ENCODE data around the gene KDM3A.
"Not testable (repeated sequence)": the region's sequence is repeated elsewhere in the genome, so short reads cannot be mapped to it uniquely, and the experiment has no call there.

The KDM3A gene

DNA sequence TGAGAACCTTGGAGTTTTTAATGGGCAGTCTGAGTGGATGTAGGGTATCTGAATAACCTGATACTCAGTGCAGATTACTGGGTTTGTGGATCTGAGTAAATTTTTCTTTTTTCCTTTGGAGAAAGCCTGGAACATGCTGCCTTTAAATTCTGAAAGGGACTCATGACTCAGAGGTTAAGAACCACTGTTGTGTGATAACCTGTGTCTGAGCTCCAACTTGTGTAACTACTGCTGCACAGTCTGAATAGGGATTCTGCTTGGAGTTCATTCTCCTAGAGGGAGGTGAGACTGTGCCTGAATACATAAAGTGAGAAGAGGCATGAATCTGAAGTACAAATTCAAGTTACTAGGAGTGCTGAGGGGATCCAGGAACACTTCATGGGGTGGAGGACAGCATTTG, 36.2 kb downstream of the KDM3A start:
- no peak for DNase-seq

DNA sequence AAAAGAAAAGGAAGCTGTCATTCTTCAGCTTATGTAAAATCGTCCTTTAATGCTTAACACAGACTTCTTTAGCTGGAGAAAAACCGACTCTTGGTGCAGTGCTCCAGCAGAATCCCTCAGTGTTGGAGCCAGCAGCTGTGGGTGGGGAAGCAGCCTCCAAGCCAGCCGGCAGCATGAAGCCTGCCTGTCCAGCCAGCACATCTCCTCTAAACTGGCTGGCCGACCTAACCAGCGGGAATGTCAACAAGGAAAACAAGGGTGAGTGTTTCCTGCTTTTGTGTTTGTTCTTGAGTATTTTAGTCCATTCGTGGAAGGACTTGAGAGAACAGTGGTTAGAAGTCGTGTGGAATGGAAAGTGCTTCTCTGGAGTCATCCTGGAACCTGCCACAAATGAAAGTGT, 38.9 kb downstream of the KDM3A start:
- no peak for DNase-seq

DNA sequence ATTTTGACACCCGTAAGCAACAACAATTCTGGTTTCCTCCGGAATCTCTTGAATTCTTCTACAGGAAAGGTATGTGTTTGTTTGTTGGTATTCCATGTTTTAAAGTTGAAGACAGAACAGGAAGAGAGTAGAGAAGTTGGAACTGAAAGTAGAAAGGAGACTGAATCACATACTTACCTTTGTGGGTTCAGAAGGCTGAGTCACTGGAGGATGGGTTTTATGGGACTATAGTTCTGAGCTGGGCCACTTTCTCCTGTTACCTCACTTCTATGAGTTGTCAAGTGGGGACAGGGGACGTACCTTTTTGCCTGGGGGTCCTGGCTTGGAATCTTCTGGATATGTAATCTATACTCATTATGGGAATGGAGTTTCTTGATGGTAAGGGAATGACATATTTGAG, 40.9 kb downstream of the KDM3A start:
- peak; percentile 21 for DNase-seq

DNA sequence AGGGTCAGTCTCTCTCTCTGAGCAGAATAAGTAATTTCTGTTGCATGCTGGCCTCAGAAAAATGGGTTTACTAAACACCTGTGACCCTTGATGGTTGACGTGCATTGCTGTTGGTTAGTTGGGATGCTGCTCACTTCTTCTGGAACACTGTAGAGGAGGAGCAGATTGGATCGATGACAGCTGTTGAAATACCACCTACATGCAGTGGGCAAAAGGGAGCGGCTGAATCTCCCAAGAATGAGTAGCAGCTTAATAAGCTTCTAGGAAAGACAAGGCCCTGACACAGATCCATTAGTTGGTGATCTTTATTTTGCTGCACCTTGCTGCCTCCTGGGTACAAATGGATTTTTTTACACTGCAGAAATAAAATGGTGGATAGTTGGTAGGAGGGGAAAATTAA, 43.2 kb downstream of the KDM3A start:
- no peak for DNase-seq

DNA sequence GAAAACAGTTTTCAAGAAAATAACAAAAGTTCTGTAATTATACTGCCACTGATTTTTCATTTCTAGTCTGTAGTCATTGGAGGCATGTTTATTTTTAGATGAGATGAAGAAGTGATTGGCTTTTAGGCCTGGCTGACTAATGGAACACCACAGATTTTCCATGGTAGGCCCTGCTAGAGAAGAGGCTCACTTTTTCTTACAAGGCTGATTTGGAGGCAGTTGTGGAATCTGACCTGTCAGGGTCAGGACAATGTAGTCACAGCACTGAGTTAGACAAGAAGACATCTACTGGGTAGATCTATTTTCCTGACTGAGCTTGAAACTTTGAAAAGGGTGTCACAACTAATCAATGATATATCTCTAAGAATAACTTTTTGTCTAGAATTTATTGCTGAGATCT, 43.9 kb downstream of the KDM3A start:
- no peak for DNase-seq

DNA sequence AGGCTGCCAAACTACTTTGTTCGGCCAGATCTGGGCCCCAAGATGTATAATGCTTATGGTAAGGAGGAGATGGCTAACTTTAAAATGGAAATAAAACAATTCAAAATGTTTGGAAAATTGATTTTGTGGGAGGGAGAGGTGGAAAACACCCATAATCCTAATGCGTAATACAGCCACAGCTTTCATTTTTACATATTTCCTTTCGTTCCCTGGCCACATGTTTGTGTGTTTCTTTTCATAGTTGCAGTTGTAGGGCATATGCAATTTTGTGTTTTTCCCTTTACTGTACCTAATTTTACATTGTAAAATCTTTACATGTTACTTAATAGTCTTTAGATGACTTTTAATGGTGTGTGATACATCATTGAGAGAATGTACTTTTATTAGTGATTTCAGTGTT, 44.6 kb downstream of the KDM3A start:
- DNase-seq = no peak

DNA sequence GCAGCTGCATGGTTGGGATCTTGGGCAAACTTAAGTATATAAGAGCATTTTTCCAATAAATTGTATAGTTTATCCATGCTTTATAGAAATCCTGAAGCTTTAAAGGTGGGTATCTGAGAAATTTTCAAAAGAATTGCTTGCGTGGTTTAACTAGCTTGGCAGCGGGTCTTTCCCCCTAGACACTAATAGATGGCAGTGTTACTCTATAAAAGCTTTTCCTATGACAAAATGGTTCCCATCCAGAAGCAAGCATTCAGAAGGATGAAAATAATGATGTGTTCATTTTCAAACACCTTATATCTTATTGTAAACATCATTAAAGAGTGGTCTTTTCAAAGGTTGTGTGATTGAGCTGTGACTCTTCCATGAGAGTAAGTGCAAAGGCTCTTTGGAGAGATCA, 45.9 kb downstream of the KDM3A start:
- DNase-seq = no peak

DNA sequence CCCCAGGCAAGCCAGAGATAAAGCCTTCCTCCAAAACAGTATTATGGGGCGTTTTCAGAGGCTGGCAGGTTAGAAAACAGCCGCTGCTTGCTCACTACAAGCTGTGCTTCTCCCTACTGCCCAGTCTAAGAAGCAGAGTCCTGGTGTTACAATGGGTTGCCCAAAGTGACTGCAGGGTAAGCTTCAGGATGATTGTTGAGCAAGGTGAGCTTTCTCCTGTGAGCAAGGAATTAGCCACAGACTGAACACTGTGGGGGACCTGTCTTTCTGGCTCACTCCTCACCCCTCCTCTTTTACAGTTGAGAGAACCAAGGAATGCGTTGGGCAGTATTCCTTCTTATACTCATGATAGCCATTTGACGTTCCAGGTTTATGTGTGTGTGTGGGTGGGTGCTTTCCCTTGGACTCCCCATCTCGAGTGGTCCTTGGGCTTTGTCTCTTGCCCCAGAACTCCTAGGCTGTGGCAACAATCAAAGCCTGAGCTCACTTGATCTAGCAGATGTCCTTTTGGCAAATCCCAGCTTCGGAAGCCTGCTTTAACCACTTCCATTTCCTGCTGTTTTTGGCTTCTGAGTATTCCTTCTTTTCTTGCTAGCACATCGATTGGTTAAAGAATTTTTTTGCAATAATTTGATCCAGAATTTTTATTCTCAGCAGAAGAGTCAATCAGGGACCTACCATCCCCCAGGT, 47.5 kb downstream of the KDM3A start:
- DNase-seq = no peak

DNA sequence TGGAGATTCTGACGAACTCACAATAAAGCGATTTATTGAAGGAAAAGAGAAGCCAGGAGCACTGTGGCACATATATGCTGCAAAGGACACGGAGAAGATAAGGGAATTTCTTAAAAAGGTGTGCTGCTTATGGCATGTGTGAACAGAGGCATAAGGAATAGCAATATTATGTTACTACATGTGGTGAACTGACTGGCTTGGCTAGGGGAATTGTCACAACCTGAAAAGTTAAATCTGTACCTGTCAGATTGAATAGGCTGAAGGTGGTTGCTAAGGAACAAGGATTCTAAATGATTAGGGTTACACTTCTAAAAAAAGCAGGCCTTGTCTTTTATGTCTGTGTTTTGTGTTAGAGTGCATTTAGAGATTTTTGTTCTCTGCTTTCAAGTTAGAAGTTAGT, 48.4 kb downstream of the KDM3A start:
- no peak for DNase-seq

DNA sequence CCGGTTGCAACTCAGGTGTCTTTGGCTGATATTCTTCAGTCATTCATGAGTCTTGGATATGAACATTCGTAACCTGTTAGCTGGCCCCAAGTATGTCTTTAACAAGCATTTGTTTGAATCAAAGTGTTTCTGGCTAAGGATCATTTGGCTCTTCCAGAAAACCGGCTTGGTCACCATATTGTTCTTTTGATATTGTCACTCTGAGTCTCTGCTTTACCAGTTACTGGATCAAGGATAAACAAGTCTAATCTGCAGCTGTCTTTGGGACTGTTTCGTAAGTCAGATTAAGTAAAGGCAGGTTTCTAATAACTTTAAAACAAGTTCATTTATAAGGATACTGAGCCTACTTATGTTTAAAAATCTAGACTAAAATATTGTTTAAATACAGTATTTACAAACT, 49.1 kb downstream of the KDM3A start:
- no peak for DNase-seq

DNA sequence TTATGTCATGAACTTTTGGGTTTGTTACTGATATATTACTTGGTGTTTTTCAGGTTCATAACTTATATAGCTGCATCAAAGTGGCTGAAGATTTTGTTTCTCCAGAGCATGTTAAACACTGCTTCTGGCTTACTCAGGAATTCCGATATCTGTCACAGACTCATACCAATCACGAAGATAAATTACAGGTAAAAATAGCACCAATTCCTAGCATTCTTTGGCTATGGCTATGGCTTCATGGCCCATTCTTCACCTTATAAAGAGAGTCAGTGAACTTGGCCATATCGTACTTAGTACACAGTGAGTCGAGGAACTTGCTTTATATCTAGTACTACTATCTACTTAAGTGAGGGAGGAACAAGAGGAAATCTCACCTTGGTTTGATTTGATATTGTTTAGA, 49.9 kb downstream of the KDM3A start:
- no peak for DNase-seq

DNA sequence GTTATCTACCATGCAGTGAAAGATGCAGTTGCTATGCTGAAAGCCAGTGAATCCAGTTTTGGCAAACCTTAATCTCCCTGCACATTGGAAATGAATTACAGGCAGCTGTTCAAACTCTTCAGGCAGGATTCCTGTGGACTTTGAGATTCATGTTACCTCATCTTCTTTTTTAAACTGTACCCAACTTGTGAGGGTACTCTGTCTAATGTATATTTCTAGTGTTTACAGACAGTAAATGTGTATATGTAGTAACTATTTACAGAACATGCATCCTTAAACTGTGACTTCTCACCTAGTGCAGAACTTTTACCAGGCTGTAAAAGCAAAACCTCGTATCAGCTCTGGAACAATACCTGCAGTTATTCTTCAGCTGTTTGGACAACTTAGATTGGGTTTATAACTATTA, 50.9 kb downstream of the KDM3A start:
- no peak for DNase-seq

DNA sequence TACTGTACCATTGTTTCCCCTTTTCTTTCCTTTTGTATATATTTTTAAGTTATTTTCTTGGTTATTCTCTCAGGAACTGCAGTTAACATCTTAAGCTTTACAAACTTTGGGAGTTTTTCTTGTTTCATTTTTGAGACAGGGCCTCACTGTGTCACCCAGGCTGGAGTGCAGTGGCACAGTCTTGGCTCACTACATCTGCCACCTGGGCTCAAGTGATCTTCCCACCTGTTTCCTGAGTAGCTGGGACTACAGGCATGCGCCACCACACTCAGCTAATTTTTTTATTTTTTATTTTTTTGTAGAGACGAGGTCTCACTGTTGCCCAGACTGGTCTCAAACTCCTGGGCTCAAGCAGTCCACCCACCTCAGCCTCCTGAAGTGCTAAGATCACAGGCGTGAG, 55.2 kb downstream of the KDM3A start:
- DNase-seq = not testable (repeated sequence)

DNA sequence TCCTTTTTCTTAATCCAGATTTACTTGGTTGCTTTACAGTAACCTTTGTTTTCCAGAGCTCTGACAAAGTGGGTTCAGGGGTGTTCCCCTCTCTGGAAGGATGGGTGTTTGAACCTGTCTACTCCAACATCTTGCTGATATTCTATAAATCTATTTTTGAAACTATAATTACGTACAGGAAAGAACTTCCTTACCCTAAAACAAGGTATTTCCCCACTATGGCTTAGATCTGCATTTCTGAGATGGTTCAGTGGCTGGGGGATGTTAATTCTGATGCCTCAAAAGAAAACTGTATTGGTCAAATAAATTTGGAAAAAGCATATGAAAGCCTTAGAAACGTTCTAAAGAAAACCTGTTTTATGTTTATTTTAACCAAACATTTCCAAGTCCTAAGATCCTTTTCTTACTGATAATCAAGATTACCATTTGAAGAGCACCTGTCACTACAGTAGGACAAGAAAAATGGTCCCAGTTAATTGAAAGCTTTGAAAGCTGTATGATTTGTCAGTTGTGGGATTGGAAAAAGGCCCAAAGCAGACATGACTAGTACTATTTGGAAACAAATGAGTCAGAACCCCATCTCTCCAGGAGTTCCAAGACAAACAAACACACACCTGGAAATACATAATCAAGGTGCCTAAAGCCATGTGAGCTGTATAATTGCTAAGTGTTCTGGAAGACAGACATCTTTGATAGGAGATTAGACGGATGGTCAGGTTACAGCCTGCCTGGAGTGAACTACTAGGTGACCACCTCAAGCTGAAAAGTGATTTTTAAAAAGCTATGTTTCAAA, 57.5 kb downstream of the KDM3A start:
- DNase-seq = no peak

DNA sequence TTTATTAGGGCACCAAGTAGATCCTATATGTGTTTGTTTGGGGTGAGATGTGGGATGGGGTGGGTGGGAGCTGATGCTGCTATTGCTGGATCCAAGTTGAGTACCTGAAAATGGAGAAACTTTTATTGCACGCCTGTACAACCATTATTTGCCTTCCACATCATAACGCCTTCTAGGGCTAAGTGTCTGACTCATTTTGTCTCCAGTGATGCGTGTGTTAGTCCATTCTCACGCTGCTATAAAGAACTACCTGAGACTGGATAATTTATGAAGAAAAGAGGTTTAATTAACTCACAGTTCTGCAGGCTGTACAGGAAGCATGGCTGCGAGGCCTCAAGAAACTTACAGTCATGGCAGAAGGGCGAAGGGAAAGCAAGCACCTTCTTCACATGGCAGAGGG, 58.2 kb downstream of the KDM3A start:
- no peak for DNase-seq

DNA sequence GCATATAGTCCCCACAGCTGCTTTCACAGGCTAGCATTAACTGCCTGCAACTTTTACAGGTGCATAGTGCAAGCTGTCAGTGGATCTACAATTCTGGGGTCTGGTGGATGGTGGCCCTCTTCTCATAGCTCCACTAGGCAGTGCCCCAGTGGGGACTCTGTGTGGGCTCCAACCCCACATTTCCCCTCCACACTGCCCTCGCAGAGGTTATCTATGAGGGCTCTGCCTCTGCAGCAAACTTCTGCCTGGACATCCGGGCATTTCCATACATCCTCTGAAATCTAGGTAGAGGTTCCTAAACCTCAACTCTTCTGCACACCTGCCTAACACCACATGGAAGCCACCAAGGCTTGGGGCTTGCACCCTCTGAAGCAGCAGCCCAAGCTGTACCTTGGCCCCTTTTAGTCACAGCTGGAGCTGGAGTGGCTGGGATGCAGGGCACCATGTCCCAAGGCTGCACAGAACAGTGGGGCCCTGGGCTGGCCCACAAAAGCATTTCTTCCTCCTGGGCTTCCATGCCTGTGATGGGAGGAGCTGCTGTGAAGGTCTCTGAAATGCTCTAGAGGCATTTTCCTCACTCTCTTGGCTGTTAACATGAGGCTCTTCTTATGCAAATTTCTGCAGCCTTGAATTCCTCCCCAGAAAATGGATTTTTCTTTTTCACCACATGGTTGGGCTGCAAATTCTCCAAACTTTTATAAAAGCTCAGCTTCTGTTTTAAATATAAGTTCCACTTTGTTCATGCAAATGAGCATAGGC, 59.3 kb downstream of the KDM3A start:
- no peak for DNase-seq

DNA sequence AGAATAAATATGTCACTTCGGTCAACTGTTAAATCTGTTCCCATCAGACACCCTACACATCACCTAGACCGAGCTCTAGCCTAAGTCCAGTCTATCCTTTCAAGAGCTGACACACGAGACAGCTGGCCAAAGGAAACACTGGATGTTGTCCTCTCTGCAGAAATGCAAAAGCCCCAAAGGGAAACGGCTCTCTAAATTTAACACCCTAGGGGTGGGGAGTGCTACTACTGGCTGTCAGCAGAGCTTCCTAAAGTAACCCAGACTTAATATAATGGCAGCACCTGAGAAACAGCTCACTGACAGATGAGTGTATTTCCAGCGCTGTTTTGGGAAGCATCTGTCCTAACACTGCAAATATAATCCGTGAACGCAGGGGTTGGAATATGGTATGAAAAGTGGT, 66.4 kb downstream of the KDM3A start:
- DNase-seq = no peak

DNA sequence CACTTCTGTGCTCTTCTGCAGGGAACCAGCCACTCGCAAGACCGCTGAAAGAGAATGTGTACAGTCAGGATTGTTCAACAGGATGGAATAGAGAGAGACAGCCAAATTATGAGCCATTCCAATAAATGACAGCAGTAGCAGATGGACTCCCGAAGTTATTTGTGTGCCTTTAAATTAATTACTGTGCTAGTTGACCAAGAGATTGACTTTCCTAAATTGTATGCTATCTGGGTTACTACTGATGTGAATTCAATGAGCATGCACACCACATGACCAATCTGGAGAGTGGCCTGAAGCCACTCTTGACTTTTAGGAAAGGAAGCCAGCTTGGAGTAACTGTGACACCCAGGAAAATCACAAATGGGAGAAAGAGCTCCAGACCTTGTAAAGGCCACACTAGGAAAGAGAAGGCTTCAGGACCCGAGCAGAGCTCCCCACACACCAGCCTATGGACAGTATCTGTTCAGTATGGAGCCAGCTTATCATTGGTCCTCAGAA, 69.3 kb downstream of the KDM3A start:
- no peak for DNase-seq

DNA sequence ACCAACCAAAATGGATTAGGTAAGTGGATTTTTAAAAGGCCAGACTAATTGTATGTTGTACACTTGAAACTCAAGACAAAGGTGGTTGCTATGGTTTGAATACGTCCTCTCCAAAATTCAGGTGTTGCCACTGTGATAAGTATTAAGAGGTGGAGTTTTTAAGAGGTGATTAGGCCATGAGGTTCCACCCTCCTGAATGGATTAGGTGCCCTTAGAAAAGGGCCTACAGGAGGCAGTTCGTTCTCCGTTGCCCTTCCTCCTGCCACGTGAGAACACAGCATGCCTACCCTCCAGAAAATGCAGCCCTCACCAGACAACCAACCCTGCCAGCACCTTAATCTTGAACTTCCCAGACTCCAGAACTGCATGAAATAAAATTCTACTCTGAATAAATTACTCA, 70.9 kb downstream of the KDM3A start:
- no peak for DNase-seq

DNA sequence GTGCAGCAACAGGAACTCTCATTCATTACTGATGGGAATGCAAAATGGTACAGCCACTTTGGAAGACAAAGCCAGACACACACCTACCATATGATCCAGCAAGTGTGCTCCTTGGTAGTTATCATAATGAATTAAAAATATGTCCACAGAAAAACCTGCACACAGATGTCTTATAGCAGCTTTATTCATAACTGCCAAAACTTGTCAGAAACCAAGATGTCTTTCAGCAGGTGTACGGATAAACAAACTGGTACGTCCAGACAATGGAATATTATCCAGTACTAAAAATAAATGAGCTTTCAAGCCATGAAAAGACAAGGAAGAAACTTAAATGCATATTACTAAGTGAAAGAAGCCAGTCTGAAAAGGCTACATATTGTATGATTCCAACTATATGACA, 71.7 kb downstream of the KDM3A start:
- no peak for DNase-seq

DNA sequence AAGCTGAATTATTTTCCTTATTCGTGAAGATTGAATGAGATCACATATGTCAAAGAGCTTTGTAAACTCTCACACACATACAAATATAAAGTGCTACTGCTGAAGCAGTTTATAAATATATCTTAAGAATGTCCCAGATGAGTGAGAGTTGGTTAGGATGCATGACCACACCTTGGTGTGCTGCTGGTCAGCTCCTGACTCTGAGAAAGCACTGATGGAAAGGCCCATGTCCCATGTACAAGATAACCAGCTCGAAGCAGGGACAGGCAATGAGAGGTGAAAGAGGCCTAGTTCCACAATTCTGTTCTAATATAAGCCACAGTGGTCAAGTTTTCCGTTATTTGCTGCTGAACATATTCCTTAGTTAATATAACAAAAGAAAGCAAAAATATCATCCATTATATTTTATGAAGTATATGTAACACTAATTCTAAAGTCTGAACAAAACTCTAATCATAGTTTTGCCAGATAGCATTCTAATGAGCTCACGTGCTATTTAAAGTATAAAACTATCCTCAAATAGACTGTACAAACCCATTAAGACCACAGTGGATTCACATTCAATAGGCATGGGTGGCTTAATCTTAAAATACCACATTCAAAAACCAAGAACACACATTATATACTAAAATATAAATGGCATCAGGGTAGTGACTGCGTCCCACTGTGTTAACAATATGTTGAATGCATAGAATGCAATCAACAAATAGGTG, 72.9 kb downstream of the KDM3A start:
- DNase-seq = no peak

DNA sequence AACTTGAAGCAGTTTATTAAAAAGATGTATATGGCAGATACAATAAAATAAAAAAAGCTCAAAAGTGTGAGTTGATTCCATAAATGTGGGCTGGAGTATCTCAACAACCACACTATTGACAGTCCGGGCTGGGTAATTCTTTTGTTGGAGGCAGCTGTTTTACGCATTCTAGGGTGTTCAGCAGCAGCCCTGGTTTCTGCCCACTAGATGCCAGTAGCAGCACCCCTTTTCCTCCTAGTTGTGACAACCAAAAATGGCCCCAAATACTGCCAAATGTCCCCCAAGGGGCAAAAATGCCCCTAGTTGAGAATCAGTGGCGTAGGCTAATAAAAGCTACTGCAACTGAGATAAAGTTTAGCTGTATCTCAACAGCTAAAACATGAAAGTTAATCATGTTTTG, 77.3 kb downstream of the KDM3A start:
- DNase-seq = no peak

DNA sequence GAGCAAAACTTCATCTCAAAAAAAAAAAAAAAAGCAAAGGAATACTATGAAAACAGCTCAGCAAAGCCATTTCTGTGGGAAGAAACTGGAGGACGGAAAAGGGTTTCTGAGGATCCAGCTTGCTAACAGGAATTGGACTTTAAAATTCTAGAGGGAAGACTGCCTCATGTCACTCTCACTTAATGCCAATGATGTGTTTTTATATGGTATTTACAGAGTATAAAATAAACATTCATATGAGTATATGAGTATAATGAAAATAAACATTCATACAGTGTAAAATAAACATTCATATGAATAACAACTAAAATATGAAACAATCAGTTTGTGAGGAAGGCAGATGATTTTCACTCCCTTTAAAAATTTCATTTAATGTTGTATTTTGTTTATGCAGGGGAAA, 78.2 kb downstream of the KDM3A start:
- no peak for DNase-seq
